Subcutaneous adipose tissue (tissue), 4 donors: ENCODE data around the gene URI1. TPM values are rescaled to one million over a fixed set of nuclear protein-coding genes. Genes with fewer than 3 reads are reported as not detected.

Source experiments
- total RNA-seq, 4 donors: library from RNA; depleted of rRNA; stranded (reverse); fragments of >200 nt; gene quantifications; one replicate each; pipeline ENCODE4 v1.1.0, GENCODE V29; 2016
- TF ChIP-seq, protein P1 (sequence below): fragments of 450-650 bp; IDR thresholded peaks from one replicate; pipeline ENCODE4 v1.5.1; 2016; ENCODE audit warnings: low read depth, mild to moderate bottlenecking, control low read depth, antibody characterized with exemption, moderate library complexity

URI1 gene
- total RNA-seq, 4 donors from 2014 or later = 43.9 to 101 (median 64.0) TPM

DNA sequence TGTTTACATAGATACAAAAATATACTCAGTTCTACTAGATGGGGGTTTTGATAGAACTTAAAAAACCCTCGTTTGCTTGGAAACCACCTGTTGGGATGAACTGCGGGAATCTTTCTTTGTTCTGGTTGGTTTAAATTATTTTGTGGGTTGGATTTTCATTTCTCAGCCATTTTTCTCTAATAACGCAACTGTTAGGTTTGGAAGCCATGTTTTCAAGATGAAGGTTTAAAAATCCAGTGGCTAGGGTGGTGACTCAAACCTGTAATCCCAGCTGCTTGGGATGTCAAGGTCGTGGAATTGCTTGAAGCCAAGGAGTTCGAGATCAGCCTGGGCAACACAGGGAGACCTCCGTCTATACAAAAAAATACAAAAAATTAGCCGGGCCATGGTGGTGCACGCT, 1.6 kb downstream of the URI1 start:
- TF ChIP-seq, protein P1, sequence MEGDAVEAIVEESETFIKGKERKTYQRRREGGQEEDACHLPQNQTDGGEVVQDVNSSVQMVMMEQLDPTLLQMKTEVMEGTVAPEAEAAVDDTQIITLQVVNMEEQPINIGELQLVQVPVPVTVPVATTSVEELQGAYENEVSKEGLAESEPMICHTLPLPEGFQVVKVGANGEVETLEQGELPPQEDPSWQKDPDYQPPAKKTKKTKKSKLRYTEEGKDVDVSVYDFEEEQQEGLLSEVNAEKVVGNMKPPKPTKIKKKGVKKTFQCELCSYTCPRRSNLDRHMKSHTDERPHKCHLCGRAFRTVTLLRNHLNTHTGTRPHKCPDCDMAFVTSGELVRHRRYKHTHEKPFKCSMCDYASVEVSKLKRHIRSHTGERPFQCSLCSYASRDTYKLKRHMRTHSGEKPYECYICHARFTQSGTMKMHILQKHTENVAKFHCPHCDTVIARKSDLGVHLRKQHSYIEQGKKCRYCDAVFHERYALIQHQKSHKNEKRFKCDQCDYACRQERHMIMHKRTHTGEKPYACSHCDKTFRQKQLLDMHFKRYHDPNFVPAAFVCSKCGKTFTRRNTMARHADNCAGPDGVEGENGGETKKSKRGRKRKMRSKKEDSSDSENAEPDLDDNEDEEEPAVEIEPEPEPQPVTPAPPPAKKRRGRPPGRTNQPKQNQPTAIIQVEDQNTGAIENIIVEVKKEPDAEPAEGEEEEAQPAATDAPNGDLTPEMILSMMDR = no peak

DNA sequence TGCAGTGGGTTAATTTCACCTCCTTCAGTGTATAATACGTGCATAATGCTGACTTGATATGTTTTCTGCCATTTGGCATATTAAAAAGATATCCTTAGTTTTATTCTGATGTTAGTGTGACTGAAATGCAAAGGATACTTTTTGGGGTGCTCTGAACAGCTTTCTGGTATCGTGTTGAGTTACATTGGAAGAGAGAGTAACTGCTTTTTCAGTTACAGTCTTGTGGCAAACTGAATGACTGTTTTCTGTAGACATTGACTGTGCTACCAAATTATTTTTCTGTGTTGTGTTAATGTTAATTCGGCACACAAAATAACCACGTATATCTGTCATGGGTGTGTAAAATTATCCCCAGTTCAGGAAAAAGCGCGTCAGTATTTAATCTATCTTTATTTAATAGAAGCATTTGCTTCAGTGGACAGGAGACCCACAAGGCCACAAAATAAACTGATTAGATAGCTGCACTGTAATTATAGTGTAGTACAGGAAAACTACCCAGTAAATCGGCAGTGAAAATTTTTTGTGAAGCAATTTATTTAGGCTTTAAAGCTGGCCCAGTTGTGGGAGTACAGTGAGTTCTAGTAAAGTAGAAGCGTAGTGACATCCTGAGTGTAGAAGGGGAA, 2.5 kb downstream of the URI1 start:
- TF ChIP-seq, protein P1 = no peak

DNA sequence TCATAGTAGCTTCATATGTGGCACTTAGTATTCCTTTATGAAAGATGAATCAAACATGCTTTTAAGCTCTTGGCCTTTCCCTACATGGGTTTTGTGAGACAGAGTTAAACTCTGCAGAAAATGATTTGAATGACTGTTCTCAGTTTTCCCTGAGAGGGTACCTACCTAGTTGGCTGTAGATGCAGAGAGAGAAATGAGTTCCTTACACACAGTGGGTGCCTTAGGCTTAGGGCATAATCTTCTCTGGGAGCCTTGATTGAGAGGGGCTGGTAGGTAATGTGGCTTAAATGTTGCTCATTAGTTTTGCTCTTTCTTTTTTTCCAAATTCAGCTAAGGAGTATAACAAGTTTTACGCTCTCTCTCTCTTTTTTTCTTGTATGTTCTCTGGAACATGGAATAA, 3.0 kb downstream of the URI1 start:
- TF ChIP-seq, protein P1 = no peak

DNA sequence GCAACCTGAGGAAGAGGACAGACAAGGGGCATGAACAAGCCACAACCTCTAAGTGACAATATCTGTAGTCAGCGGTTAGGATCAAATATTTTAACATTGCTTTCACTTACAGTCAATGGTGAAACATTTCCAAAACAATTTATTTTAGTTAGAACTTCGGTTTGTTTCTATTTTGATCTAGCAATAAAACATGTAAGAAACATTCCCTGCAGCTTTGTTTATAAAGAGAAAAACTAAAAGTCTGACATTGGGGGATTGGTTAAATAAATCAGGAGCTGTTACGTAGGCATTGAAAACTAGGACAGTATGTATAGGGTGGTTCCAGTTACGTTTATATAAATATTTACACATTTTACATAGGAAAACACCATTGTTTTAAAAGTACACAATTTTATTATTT, 3.4 kb downstream of the URI1 start:
- TF ChIP-seq, protein P1 = no peak

DNA sequence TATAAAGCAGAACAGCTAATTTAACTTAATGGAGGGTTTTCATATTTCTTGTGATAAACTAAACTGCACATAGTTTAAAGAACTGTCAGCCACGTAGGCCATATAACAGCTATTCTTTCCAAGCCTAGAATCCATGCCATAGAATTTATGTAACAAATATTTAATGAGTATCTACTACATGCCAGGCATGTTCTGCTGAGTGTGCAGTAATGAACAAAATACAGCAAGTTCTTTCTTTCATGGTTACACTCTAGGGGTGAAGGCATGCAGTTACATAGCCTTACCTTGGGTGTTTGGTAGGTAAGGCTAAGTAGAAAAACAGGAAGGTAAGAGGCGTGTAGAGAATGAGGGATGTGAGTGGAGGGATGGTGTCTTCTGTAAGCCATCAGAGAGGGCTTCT, 4.6 kb downstream of the URI1 start:
- TF ChIP-seq, protein P1 = no peak

DNA sequence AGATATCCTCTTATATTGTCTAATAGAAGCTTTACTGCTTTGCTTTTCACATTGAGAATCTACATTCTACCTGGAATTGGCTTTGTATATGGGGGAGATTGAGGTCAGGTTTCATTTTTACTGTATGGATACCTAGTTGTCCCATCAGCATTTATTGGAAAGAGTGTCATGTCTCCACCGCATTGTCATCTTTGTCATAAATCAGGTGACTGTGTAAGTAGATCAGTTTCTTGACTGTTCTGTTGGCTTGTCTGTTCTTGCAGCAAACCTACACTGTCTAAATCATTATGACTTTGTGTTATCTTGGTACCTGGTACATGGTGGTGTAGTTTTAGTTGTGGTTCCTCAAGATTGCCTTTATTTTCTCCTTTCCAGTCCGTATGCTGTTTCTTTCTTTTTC, 5.8 kb downstream of the URI1 start:
- TF ChIP-seq, protein P1 = no peak

DNA sequence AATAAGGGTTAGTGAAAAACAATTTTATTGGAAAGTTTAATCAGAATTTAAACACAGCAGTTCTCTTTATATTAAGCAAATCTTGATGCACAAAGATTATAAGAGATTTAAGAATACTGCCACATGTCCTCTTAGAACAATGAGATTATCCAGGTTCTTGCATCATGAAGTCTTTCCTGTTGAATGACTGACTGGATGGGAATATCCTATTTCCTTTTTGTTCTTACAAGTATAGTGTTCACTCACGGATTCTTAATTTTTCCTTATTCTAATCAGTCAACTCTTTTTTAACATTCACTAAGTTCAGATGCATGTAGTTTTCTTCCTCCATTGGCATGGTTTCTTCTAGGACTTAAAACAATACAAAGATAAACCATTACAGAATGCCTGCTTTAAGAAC, 10.1 kb downstream of the URI1 start:
- TF ChIP-seq, protein P1 = no peak
